Measurements from ENCODE around the gene BBS2.

DNA sequence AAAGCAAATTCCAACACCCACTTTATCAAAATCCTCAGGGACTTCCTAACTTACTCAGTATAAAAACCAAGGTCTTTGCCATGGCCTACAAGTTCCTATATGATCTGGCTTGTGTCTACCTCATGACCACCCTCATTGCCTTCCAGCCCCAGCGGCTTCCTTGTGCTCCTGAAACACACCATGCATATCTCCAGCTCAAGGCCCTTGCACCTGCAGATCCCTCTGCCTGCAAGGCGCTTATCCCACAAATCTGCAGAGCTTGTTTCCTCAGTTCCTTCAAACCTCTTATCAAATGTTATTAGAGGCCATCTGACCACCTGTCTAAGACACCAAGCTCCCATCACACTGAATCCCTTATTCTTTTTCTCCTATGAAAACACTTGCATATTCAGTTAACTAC is 2.6 kb downstream of the BBS2 start:
- TF ChIP-seq, protein P1, sequence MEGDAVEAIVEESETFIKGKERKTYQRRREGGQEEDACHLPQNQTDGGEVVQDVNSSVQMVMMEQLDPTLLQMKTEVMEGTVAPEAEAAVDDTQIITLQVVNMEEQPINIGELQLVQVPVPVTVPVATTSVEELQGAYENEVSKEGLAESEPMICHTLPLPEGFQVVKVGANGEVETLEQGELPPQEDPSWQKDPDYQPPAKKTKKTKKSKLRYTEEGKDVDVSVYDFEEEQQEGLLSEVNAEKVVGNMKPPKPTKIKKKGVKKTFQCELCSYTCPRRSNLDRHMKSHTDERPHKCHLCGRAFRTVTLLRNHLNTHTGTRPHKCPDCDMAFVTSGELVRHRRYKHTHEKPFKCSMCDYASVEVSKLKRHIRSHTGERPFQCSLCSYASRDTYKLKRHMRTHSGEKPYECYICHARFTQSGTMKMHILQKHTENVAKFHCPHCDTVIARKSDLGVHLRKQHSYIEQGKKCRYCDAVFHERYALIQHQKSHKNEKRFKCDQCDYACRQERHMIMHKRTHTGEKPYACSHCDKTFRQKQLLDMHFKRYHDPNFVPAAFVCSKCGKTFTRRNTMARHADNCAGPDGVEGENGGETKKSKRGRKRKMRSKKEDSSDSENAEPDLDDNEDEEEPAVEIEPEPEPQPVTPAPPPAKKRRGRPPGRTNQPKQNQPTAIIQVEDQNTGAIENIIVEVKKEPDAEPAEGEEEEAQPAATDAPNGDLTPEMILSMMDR (conservative IDR thresholded peaks at IDR 0.05; ENCODE audit: low read depth, low read length): no peak
- TF ChIP-seq MAFK (IDR thresholded peaks at IDR 0.05; ENCODE audit: low read depth, low read length) (no peak), POLR2A (IDR thresholded peaks at IDR 0.05; ENCODE audit: low read depth, low read length) (no peak), MXI1 (IDR thresholded peaks at IDR 0.05; ENCODE audit: borderline replicate concordance, low read depth, low read length) (no peak)
